Stimulated activated CD4-positive, alpha-beta T cell treated with anti-CD3 and anti-CD28 coated beads, Interleukin-15, amount 100 ng/mL, for 48 hours (primary cell): Measurements from ENCODE around the gene GBA3.

Experiments
- DNase-seq, 2 donors: peaks; one replicate each; pipeline ENCODE4 v3.0.0-alpha.2; 2020; ENCODE audit warnings: low read depth in 2 of 2

The GBA3 gene

DNA sequence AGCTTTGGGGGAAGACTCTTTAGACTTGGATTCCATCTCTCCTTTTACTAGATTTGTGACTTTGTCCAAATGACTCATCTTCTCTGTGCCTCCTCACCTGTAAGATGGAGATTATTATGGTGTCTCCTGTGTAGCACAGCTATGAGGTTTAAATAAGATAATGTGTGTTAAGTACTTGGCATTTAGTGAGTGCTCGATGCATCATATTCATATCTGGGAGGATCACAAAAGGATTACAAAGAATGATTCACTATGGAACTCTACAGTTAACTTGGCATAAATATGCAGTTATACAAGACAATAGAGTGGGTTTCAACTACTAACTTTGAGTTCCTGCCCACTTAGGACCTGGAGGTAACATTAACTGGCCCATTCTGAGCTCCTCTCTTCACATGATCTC is 2.3 kb downstream of the GBA3 start:
- no peak for DNase-seq

DNA sequence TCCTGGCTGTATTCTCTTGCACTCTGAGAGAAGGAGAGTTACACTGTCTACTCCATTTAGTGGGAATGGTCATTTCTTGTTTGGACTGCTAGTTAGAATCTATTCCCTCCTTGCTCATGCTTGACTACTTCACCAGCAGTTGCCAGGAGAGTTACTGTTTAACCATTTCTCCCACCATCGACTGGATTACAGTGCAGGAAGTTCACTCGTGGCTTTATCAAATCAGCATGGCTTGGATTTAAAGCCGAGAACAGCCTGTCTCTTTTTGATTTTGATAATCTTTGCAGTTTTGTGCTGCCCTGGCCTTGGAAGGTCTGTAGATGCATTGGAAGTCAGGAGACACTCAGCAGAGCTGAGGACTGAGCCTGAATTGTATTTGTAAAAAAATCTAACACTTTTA is 3.2 kb downstream of the GBA3 start:
- no peak for DNase-seq

DNA sequence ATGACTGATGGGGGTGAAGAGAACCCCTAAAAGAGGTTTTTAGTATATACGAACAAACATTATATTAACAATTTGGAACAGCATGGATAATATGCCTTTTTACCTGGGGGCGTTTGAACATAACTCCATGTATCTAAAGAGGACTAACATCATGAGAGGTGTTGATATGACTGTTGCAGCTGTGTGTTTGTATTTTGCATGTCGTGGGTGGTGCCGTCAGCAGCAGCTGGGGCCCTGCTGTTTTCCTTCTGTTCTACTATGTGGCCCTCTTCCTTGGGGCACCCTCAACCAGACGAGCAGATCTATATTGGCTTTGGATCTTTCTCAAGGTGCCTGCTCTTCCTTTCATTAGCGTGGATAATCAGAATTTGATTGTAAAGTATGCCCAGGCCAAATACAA is 11.2 kb downstream of the GBA3 start:
- DNase-seq: no peak

DNA sequence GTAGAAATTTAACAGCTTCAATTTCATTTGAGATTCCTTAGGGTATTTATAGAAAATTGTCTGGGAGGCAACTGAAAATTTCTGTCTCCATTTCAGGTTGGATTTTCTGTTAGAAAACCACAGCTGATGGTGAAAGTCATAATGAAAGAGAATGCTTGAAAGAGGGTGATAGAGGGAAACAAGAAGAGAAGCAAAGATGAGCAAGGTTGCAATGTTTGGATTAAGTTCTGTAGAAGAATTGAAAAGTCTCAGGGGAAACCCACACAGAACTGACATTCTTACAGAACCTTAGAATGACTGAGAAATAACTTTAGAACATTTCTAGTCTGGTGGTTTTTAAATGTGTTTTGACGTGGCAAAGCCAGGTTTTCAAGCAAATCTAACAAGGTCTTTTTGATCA is 14.7 kb downstream of the GBA3 start:
- DNase-seq: no peak

DNA sequence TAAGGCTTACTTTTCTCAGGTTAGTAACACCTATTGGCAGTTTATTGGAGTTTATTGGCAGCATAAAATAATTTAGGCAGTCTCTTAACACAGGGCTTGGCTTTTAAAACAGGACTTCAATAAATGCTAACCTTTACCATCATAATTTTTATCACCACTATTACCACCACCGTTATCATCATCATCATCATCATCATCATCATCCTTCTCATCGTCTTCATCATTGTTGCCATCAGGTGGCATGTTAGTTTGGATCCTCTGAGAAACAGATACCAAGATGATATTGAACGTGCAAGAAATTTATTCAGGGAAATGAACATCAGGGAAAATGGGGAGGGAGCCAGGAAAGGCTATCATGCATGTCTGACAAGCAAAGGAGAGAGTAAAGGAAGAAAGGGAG is 16.2 kb downstream of the GBA3 start:
- no peak for DNase-seq

DNA sequence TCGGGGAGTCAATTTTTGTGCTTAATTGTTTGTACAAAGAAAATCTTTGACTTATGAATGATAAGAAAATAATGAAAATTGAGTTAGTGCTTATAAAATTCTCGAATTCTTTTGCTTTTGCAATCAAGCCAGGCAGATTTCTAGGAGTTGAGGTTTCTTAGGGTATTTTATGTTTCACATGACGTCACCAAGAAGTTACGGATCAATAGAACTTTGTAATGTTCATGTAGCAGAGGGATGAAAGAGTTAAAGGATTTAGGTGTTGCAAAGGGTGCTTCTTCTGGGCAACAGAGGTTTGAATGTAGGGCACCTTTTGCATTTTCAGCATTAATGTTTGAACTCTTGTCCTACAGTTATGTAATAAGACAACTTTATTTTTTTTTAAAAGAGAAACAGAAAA is 19.4 kb downstream of the GBA3 start:
- no peak for DNase-seq

DNA sequence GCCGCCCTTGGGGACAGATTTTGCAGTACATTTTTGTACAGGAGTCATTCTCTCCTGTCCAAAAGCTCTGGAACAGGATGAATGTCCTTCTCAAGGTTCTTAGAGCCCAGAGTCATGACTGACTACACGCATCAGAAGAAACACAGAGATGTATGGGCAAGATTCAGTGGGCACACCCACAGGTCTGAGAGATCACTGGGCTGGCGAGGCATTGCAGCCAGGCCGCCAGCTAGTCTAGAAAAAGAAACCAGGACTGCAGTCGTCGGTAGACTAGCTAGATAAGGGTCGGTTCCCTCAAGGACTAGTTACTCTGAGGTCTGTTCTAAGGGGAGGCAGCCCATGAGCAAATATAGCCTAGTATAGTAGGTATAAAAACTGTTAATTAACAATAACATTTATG is 19.8 kb downstream of the GBA3 start:
- DNase-seq: no peak

DNA sequence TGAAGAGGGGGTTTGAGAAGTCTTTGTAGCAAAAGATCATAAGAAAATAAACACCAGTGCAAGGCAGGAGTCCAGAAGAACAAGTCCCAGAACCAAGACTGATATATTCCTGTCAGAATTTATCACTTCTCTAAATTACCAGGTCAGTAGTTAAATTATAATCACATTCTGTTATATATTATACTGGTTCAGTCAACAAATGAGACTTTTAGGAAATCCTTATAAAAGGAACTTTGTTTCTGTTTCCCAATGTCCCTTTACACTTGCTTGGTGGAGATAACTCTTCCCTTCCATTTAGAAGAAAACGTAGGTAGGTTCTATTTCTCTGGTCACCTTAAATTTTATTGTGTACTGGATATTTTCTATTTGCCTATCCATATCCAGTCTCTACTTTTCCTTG is 21.1 kb downstream of the GBA3 start:
- DNase-seq: no peak

DNA sequence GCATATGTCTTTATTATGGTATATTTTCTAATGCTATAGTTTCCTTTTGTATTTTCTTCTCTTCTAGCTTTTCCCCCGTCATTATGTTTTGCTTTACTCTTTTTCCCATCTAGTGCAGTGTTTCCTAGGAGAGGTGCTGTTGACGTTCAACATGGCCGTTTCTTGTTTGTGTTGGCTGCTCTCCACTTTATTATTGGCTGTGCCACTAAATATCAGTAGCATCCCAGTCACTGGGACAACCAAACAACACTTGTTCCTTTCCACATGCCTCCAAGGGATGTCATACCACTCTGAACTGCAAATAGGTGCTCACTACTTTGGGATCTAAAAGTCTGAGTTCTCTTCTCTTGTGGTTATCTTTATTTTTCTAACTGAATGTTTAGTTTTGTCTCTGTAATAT is 26.5 kb downstream of the GBA3 start:
- DNase-seq: no peak

DNA sequence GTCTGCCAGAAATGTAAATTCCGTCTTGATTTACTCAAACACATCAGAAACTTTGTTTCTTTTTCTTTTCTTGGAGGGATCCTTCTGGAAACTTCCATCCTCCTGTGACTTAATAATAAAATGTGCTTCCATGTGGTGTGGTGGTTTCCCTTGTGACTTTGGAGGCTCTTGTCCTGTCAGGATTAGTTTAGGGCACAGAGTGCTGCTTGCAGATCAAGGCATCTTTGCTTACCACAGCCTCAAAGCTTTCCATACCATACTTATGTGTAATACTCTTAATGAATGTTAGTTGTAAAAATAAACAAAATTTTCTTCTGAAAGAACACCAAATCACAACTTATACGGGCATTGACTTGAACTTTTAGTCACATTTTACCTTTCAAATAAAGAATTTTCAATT is 27.4 kb downstream of the GBA3 start:
- no peak for DNase-seq

DNA sequence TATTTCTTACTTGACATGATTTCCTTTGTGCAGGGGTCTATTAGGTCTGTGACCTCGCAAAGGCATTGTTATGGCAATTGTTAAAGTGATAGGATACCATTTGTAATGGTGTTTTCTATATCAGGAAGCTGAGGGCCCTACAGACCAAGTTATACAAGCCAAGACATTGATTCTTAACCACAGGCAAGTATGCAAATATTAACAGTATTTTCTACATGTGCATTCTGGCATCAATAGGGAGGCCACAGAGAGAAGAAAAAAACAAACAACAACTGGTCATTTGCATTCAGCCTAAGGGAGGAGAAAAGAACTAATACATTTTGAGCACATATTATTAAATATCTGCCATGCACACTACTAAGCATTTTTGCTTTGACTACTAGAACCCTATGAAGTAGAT is 28.5 kb downstream of the GBA3 start:
- no peak for DNase-seq

DNA sequence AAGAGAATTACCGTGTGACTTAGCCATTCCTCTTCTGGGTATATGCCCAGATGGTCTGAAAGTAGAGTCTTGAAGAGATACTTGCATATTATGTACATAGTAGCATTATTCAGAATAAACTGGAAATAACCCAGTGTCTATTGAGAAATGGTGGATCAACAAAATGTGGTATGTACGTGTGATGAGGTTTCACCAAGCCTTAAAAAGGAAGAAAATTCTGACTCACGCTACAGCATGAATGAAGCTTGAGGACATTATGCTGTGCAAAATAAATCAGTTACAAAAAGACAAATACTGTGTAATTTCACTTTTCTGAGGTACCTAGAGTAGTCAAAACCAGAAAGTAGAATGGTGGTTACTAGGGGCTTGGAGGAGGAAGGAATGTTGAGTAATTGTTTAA is 37.3 kb downstream of the GBA3 start:
- no peak for DNase-seq

DNA sequence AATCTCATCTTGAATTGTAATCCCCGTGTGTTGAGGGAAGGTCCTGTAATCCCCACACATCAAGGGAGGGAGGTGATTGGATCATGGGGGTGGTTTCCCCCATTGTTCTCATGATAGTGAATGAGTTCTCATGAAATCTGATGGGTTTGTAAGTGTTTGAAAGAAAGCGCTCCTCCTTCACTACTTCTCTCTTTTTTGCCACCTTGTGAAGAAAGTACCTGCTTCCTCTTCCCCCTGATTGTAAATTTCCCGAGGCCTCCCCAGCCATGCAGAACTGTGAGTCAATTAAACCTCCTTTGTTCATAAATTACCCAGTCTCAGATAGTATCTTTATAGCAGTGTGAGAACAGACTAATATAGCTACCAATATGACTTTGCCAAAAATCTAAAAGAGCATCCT is 41.1 kb downstream of the GBA3 start:
- no peak for DNase-seq

DNA sequence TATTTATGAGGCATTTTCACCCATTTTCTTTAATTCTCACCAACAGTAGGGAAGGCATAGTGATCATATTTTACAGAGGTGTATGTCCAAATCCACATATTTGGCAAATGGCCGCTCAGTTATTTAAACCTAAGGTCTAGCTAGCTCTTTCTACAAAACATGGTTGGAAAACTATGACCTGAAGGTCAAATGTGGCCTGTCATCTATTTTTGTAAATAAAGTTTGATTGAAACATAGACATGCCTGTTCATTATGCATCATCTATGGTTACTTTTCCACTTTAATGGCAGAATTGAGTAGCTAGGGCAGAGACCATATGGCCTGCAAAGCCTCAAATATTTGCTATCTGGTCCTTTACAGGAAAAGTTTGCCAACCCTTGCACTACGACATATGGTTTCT is 44.2 kb downstream of the GBA3 start:
- no peak for DNase-seq

DNA sequence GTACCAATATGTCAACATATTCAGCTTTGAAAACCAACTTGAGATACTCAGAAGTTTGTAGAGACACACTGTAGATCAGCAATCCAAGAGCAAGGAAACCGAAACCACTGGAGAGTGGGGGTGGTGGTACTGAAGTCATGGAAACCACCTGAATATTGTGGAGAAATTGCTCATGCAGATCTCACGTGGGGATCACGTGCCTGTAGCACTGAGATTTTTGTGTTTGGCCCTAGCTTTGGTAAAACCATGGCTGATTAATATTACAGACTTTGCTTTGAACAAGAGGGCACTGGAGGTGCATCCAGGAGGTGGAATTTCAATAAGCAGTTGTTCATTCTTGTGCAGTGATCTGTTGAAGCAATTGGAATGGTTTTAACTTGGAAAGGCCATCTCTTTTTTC is 47.2 kb downstream of the GBA3 start:
- DNase-seq: no peak

DNA sequence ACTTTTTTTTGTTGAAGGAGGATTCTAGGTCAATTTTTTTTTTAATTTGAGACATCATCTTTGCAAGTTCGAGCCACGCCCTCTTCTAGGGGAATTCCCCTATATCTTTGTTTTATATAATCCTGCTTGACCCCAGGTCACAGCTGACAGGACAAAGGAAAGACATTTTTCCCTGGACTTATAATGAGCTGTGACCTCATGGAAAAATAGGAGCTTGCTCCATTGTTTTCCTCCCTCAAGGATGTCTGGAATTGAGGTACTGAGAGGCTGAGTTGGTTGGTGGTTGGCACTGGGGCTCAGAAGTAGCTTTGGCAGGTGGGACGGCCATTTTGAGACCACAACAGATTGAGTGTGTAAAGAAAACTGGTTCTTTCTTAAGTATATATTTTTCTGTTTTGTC is 49.0 kb downstream of the GBA3 start:
- DNase-seq: no peak

DNA sequence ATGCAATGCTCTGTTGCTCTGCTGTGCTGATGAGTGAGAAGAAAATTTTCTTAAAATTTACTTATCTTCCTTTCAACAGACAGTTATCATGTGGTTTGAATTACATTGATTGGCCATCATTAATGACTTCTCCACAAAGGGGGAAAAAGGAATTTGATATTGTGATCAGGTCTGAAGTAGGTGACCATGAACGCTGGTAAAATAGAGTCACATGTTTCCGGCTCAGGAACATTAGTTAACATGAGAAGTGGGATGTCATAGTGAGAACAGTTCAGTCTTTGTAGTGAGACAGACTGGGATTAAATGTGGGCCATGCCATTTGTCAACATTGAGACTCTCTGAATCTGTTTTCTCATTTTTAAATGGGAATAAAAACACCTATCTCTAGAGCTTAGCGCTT is 50.6 kb downstream of the GBA3 start:
- no peak for DNase-seq

DNA sequence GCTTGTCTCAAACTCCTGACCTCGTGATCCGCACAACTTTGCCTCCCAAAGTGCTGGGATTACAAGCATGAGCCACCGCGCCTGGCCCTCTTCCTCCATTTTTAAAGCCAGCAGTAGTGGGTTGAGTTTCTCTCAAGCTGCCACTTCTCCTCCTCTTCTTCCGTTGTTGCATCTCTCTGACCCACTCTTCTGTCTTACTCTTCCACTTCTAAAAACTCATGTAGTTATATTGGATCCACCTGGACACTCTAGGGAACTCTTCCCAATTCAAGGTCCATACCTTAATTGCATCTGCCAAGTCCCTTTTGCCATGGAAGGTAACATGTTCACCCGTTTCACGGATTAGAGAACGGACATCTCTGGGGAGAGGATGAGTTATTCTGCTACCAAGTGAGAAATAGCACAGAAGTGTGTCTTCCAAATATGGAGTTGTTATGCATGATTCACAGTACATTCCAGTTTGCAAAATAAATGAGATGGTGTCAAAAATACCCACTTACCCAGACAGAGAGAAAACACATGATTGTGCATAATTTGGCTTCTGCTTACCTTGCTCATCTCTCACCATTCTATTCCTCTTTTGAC is 51.8 kb downstream of the GBA3 start:
- DNase-seq: no peak

DNA sequence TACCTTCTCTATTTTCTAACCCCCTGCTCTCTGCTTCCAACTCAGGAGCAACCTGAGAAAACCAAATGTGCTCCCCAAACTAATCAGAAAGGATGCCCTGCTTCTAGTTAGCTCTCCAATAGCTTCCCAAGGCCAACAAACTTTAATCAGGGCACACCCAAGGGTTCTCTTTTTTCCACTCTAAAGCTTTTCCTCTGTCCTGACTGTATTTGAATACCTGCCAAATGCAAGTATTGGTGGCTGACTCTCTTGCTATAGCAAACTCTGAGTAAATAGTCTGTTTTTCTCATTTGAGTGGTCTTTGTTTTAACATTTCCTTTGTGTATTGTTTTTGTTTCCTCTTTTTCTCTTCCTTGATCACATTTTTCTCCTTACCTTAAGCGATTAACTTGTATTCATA is 52.5 kb downstream of the GBA3 start:
- no peak for DNase-seq

DNA sequence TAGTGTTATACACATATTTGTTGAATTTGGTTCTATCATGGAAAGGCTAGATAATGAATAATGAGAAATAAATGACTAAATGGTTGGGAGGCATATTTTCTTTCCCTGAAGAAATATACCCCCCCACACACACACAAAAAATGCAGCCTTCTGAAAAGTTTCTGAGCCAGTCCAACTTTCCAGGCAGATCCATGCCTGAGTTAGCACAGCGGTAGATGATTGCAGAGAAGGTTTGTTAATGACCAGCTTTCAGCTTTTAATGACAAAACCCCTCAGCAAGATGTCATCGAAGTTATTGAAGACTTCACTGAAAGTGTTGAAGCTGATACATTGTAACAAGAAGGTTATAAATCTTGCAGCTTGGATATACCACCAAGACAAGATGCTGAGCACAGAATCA is 61.4 kb downstream of the GBA3 start:
- DNase-seq: no peak

DNA sequence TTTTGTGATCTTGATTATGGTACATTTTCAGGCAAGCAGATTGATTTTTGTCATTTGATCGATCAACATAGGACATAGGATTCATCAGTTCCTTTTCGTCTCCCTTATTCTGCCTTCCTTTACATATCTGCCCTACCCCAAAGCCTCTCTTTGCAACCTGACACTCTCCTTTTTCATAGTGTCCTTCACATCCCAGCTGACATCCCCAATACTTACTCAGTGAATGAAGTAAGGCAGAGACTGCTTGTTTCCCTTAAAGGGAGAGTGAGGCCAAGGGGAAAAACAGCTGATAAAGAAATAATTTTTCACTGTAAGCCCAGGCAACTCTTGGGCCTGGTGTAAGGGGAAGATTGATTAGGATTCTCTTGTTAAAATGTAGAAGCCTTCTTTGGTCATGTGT is 69.8 kb downstream of the GBA3 start:
- no peak for DNase-seq

DNA sequence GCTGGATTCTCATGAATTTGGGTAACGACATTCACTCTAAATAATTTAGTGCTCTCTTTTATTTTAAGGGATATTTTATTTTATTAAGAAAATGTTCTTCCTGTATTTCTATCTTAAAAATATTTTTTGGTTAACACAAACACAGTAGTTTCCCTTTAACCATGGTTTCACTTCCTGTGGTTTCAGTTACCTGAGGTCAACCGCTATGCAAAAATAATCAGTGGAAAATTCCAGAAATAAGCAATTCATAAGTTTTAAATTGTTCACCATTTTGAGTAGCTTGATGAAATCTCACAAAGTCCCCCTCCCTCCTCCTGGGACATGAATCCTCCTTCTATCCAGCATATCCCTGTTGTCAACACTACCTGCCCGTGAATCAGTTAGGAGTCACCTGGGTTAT is 71.4 kb downstream of the GBA3 start:
- DNase-seq: no peak

DNA sequence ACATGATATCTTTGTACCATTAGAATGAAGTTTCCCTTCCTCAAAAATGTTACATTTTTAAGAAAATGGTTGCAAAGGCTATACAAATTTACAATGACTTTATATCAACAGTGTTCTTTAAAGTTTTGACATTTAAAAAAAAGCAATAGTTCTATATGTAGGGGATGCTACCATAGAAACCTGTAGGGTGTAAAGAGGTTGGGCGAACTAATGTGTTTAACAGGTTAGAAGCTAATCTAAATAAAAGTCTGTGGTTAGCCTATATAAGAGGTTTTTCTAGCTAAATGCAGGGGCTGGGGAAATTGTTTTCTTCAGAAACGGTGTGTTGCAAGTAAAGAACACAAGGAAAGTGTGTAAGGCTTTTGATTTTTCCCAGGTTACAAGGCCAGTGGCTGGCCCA is 73.3 kb downstream of the GBA3 start:
- no peak for DNase-seq

DNA sequence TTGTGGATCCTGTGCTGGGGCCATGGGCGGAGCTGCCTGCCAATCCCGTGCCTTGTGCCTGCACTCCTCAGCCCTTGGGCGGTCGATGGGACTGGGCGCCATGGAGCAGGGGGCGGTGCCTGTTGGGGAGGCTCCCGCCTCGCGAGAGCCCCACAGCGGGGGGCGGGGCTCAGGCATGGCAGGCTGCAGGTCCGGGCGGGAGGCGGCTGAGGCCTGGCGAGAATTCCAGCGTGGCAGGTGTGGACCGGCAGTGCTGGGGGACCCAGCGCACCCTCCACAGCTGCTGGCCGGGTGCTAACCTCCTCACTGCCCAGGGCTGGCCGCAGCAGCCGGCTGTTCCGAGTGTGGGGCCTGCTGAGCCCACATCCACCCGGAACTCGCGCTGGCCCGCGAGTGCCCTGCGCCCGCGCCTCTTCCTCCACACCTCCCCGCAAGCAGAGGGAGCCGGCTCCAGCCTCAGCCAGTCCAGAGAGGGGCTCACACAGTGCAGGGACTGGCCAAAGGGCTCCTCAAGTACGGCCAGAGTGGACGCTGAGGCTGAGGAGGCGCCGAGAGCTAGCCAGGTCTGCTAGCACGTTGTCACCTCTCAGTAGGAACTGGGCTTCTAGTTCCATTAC is 85.9 kb downstream of the GBA3 start:
- no peak for DNase-seq
